ENCODE data around the gene SPACA1.

- TF ChIP-seq CTCF (IDR thresholded peaks at IDR 0.05) (no peak), POLR2AphosphoS5 (IDR thresholded peaks at IDR 0.05) (no peak)
Observed at GRCh38 chr6:88020439-88020838, 27.2 kb upstream of the SPACA1 start.
